ENCODE results near the gene TMOD1.
"Not testable (repeated sequence)": the region's sequence is repeated elsewhere in the genome, so short reads cannot be mapped to it uniquely, and the experiment has no call there.

The TMOD1 gene

DNA sequence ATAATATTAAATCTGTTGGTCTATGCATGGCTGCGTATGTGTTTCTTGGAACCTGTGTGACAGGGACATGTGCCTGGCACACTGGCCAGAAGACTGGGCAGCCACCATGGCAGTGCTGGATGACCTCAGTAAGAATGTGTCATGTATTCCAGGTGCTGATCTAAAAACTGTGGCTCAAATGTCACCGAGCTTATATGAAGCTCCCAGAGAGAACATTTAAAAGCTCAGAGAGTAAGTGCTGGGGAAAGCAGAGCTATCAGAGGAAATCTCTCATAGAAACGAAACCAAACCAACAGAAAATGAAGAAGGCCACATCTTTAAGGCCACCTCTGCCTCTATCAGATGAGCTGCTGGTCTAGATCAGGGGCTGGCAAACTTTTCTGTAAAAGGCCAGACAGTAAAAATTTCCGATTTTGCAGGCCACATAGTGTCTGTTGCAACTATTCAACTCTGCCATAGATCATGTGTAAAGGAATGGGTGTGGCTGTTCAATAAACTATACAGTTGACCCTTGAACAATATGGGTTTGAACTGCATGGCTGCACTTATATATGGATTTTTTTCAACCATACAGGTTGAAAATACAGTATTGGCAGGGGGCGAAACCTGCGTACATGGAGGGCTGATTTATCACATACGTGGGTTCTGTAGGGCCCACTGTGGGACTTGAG lies 99.9 kb downstream of the TMOD1 start:
- Histone ChIP-seq H3K27me3 (ENCODE audit: control insufficient read depth in 2 of 2, insufficient read depth in 2 of 2, low read length in 2 of 2) (no peaks in the 10 kb centered on the region), H3K4me3 (ENCODE audit: low read length in 2 of 2) (no peak overlapping the region), H3K36me3 (ENCODE audit: control insufficient read depth in 2 of 2, insufficient read depth in 2 of 2, low read length in 2 of 2) (peaks cover 29 to 44% of the 10 kb centered on the region in 2 donors), H3K9ac (ENCODE audit: low read depth in 1 of 2, low read length in 2 of 2) (no peak overlapping the region), H3K27ac (ENCODE audit: low read depth in 2 of 2, low read length in 2 of 2) (peak overlapping the region in 1 of 2 donors; percentile 35), H3K4me1 (ENCODE audit: control insufficient read depth in 2 of 2, insufficient read depth in 2 of 2, low read length in 2 of 2) (peaks cover 12 to 14% of the 10 kb centered on the region in 2 donors), H3K9me3 (ENCODE audit: control insufficient read depth in 2 of 2, low read length in 2 of 2) (no peaks in the 10 kb centered on the region)

DNA sequence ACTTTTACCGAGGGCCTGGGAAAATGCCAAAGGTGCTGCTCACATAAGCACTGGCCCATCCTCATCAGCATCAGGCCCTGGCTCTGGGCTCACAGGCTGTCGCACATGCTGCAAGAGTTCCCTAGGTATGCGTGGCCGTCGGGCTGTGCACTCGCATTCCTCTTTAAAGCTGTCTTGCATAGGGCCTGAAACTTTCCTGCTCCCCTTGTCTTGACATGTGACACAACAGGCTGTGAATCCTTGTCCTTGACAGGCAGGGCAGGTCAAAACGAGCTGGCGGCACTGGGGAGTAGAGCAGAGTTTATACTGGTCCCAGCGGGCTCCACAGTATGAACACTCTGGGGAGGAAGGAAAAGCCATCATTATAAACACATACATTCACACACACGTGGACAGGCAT lies 101.0 kb downstream of the TMOD1 start:
- Histone ChIP-seq H3K36me3 (ENCODE audit: control insufficient read depth in 2 of 2, insufficient read depth in 2 of 2, low read length in 2 of 2) (peaks cover 29 to 50% of the 10 kb centered on the region in 2 donors), H3K27ac (ENCODE audit: low read depth in 2 of 2, low read length in 2 of 2) (no peak overlapping the region), H3K4me3 (ENCODE audit: low read length in 2 of 2) (no peak overlapping the region), H3K27me3 (ENCODE audit: control insufficient read depth in 2 of 2, insufficient read depth in 2 of 2, low read length in 2 of 2) (no peaks in the 10 kb centered on the region), H3K9me3 (ENCODE audit: control insufficient read depth in 2 of 2, low read length in 2 of 2) (no peaks in the 10 kb centered on the region), H3K4me1 (ENCODE audit: control insufficient read depth in 2 of 2, insufficient read depth in 2 of 2, low read length in 2 of 2) (peaks cover 12 to 14% of the 10 kb centered on the region in 2 donors), H3K9ac (ENCODE audit: low read depth in 1 of 2, low read length in 2 of 2) (no peak overlapping the region)

DNA sequence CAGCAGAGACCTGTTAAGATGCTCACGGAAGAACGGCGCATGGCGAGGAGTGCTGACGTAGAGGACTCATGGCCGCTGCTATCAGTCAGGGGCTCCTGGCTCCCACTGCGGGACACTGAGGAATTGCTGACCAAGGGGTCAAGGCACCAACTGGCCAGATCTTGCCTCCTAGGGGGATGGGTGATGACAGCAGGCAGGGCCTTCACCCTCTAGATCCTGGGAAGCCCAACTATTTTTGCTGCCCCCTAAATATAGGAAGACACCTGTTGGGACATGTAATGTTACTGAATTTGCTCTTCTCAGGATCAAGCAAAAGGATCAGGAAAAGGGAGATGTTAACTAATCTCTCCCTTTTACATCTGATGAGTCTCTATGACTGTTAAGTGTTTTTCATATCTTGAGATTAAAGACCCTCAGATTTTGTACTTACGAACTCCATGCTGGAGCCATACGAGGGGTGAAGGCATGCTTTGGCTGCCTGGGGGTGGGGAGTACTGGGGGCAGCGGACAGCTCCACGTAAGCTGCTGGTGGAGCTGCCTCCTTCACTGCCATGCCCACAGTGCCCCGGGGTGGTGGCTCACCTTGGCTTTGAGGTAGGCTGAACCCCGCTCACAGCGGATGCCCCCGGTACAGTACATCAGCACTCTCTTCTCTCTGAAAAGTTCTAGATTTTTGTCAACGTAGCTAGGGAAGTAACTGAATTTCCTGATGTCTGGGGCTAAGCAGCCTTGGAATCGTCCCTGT lies 103.6 kb downstream of the TMOD1 start:
- no peak overlapping the region for H3K9ac ChIP-seq (ENCODE audit: low read depth in 1 of 2, low read length in 2 of 2)
- no peaks in the 10 kb centered on the region for H3K27me3 ChIP-seq (ENCODE audit: control insufficient read depth in 2 of 2, insufficient read depth in 2 of 2, low read length in 2 of 2)
- H3K9me3 ChIP-seq (ENCODE audit: control insufficient read depth in 2 of 2, low read length in 2 of 2): no peaks in the 10 kb centered on the region
- peaks cover 8 to 11% of the 10 kb centered on the region in 2 donors for H3K4me1 ChIP-seq (ENCODE audit: control insufficient read depth in 2 of 2, insufficient read depth in 2 of 2, low read length in 2 of 2)
- H3K4me3 ChIP-seq (ENCODE audit: low read length in 2 of 2): no peak overlapping the region
- H3K36me3 ChIP-seq (ENCODE audit: control insufficient read depth in 2 of 2, insufficient read depth in 2 of 2, low read length in 2 of 2): peaks cover 33 to 55% of the 10 kb centered on the region in 2 donors
- H3K27ac ChIP-seq (ENCODE audit: low read depth in 2 of 2, low read length in 2 of 2): no peak overlapping the region

DNA sequence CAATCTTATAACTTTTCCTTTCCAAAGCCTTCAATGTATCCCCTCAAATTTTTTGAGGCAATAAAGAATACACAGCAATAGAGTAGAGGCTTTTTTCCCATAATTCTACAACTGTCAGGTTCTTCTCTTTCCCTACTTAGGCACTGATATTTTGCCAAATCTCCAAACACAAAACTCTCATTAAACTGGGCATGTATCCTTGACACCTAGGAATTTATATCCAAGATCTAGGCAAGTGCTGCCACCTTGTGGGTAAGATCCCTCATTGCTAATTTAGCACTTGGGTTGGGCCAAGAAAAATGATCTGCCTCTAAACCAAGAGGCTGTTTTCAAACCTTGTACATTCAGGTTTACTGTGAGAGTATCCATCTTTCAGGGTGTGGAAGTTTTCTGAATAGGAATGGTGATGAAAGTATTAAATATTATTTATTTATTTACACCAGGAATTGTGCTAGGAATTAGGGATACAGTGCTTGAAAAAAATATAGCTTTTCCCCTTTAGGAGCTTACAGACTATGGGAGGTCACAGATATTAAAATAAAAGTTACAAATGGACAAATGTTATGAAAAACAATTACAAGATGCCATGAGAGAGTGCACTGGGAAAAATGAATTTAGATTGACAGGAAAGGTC lies 114.1 kb downstream of the TMOD1 start:
- no peak overlapping the region for H3K4me3 ChIP-seq (ENCODE audit: low read length in 2 of 2)
- no peaks in the 10 kb centered on the region for H3K4me1 ChIP-seq (ENCODE audit: control insufficient read depth in 2 of 2, insufficient read depth in 2 of 2, low read length in 2 of 2)
- H3K36me3 ChIP-seq (ENCODE audit: control insufficient read depth in 2 of 2, insufficient read depth in 2 of 2, low read length in 2 of 2): peaks cover 12 to 24% of the 10 kb centered on the region in 2 donors
- H3K9me3 ChIP-seq (ENCODE audit: control insufficient read depth in 2 of 2, low read length in 2 of 2): no peaks in the 10 kb centered on the region
- no peak overlapping the region for H3K9ac ChIP-seq (ENCODE audit: low read depth in 1 of 2, low read length in 2 of 2)
- H3K27ac ChIP-seq (ENCODE audit: low read depth in 2 of 2, low read length in 2 of 2): no peak overlapping the region
- no peaks in the 10 kb centered on the region for H3K27me3 ChIP-seq (ENCODE audit: control insufficient read depth in 2 of 2, insufficient read depth in 2 of 2, low read length in 2 of 2)

DNA sequence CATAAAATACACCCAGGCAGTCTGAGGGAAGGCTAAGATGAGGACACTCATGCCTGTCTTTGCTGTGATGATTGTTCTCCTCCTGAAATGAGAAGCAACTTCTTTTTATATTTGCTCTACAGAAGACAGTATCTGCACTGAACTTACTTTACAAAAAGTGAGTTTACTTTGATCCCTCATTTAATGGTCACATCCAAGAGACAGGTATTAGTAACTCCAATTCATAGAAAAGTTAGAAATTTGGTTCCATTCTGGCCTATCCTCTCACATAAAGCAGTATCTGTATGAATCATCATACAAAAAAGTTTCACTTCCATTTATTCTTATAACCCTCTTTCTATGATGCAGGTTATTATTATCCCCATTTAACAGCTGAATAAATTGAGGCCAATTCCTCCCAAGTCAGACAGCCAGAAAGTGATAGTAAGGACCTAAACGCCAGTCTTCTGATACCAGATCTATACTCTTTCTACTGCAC lies 116.5 kb downstream of the TMOD1 start:
- Histone ChIP-seq H3K4me3 (ENCODE audit: low read length in 2 of 2) (no peak overlapping the region), H3K36me3 (ENCODE audit: control insufficient read depth in 2 of 2, insufficient read depth in 2 of 2, low read length in 2 of 2) (peaks cover 14 to 16% of the 10 kb centered on the region in 2 donors), H3K4me1 (ENCODE audit: control insufficient read depth in 2 of 2, insufficient read depth in 2 of 2, low read length in 2 of 2) (no peaks in the 10 kb centered on the region), H3K9me3 (ENCODE audit: control insufficient read depth in 2 of 2, low read length in 2 of 2) (no peaks in the 10 kb centered on the region), H3K27ac (ENCODE audit: low read depth in 2 of 2, low read length in 2 of 2) (no peak overlapping the region), H3K27me3 (ENCODE audit: control insufficient read depth in 2 of 2, insufficient read depth in 2 of 2, low read length in 2 of 2) (no peaks in the 10 kb centered on the region), H3K9ac (ENCODE audit: low read depth in 1 of 2, low read length in 2 of 2) (no peak overlapping the region)

DNA sequence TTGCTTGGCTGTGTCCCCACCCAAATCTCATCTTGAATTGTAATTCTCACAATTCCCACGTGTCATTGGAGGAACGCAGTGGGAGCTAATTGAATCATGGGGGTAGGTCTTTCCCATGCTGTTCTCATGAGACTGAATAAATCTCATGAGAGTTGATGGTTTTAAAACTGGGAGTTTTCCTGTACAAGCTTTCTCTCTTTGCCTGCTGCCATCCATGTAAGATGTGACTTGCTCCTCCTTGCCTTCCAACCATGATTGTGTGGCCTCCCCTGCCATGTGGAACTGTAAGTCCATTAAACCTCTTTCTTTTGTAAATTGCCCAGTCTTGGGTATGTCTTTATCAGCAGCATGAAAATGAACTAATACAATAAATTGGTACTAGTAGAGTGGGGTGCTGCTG lies 118.6 kb downstream of the TMOD1 start:
- not testable (repeated sequence) for H3K27me3 ChIP-seq (ENCODE audit: control insufficient read depth in 2 of 2, insufficient read depth in 2 of 2, low read length in 2 of 2); H3K9me3 ChIP-seq (ENCODE audit: control insufficient read depth in 2 of 2, low read length in 2 of 2); H3K27ac ChIP-seq (ENCODE audit: low read depth in 2 of 2, low read length in 2 of 2); H3K9ac ChIP-seq (ENCODE audit: low read depth in 1 of 2, low read length in 2 of 2); H3K4me1 ChIP-seq (ENCODE audit: control insufficient read depth in 2 of 2, insufficient read depth in 2 of 2, low read length in 2 of 2); H3K4me3 ChIP-seq (ENCODE audit: low read length in 2 of 2)
- H3K36me3 ChIP-seq (ENCODE audit: control insufficient read depth in 2 of 2, insufficient read depth in 2 of 2, low read length in 2 of 2): peaks cover 18 to 20% of the 10 kb centered on the region in 2 donors

DNA sequence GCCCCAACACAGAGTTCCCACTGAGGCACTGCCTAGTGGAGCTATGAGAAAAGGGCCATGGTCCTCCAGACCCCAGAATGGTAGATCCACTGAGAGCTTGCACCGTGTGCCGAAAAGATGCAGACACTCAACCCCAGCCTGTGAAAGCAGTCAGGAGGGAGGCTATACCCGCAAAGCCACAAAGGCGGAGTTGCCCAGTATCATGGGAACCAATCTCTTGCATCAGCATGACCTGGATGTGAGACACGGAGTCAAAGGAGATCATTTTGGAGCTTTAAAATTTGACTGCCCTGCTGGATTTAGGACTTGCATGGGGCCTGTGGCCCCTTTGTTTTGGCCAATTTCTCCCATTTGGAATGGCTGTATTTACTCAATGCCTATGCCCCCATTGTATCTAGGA lies 121.0 kb downstream of the TMOD1 start:
- not testable (repeated sequence) for H3K4me3 ChIP-seq (ENCODE audit: low read length in 2 of 2); H3K27me3 ChIP-seq (ENCODE audit: control insufficient read depth in 2 of 2, insufficient read depth in 2 of 2, low read length in 2 of 2); H3K27ac ChIP-seq (ENCODE audit: low read depth in 2 of 2, low read length in 2 of 2); H3K9ac ChIP-seq (ENCODE audit: low read depth in 1 of 2, low read length in 2 of 2); H3K4me1 ChIP-seq (ENCODE audit: control insufficient read depth in 2 of 2, insufficient read depth in 2 of 2, low read length in 2 of 2); H3K9me3 ChIP-seq (ENCODE audit: control insufficient read depth in 2 of 2, low read length in 2 of 2)
- H3K36me3 ChIP-seq (ENCODE audit: control insufficient read depth in 2 of 2, insufficient read depth in 2 of 2, low read length in 2 of 2): peaks cover 14 to 17% of the 10 kb centered on the region in 2 donors

DNA sequence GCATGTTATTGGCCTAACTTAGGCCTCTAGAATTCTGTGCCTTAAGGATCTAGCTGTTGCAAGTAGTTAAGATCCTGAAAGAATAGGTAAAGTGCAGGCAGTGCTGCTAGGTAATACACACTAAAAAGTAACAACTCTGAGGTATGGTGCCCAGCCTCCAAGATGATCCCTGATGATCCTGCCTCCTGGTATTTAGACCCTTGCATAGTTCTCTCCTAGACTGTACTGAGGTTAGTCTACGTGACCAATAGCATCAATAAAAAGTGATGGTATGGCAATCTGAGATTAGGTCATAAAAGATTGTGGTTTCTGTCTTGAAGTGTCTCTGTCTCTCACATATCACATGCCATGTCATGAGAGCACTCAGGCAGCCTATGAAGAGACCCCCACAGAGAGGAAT lies 122.5 kb downstream of the TMOD1 start:
- Histone ChIP-seq H3K36me3 (ENCODE audit: control insufficient read depth in 2 of 2, insufficient read depth in 2 of 2, low read length in 2 of 2) (peaks cover 13 to 14% of the 10 kb centered on the region in 2 donors), H3K4me1 (ENCODE audit: control insufficient read depth in 2 of 2, insufficient read depth in 2 of 2, low read length in 2 of 2) (peaks cover 3 to 4% of the 10 kb centered on the region in 2 donors), H3K9ac (ENCODE audit: low read depth in 1 of 2, low read length in 2 of 2) (no peak overlapping the region), H3K9me3 (ENCODE audit: control insufficient read depth in 2 of 2, low read length in 2 of 2) (no peaks in the 10 kb centered on the region), H3K27ac (ENCODE audit: low read depth in 2 of 2, low read length in 2 of 2) (peak overlapping the region; percentile 21 to 26), H3K4me3 (ENCODE audit: low read length in 2 of 2) (no peak overlapping the region), H3K27me3 (ENCODE audit: control insufficient read depth in 2 of 2, insufficient read depth in 2 of 2, low read length in 2 of 2) (no peaks in the 10 kb centered on the region)

DNA sequence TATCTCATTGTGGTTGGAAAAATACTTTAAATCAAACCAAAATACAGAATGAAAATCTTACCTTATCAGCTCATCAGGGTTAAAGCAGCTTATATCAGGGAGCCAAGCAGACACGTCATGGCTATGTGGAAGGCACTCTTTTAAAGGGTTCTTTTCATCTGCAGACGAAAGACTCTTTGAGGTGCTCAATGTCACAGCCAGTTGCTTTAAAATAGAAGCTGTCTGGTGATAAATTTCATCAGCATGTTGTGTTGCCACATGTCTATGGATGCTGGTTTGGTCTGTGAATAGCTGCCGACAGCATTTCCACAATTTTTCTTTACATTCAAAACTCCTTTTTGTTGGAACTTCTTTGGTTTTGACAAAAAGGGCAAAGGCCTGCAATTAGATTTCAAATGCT lies 124.2 kb downstream of the TMOD1 start:
- Histone ChIP-seq H3K36me3 (ENCODE audit: control insufficient read depth in 2 of 2, insufficient read depth in 2 of 2, low read length in 2 of 2) (peaks cover 13 to 14% of the 10 kb centered on the region in 2 donors), H3K9ac (ENCODE audit: low read depth in 1 of 2, low read length in 2 of 2) (no peak overlapping the region), H3K27me3 (ENCODE audit: control insufficient read depth in 2 of 2, insufficient read depth in 2 of 2, low read length in 2 of 2) (no peaks in the 10 kb centered on the region), H3K9me3 (ENCODE audit: control insufficient read depth in 2 of 2, low read length in 2 of 2) (no peaks in the 10 kb centered on the region), H3K27ac (ENCODE audit: low read depth in 2 of 2, low read length in 2 of 2) (no peak overlapping the region), H3K4me1 (ENCODE audit: control insufficient read depth in 2 of 2, insufficient read depth in 2 of 2, low read length in 2 of 2) (peaks cover 3 to 4% of the 10 kb centered on the region in 2 donors), H3K4me3 (ENCODE audit: low read length in 2 of 2) (no peak overlapping the region)

DNA sequence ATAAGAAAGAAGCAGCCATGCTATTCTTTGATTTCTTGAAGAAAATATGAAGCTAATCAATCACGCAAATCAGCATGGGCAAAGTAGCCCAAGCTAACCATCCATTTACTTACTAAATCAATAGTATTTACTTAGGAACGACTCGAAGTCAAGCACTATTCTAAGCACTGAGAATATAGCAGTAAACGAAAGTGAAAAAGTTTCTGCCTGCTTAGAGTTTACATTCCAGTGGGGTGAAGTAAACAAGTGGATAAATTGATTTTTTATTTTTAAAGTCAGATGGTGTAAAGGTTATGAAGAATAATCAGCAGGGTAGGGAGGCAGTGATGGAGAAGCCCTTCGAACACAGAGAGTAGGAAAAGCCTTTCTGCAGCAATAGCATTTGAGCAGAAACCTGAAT lies 126.2 kb downstream of the TMOD1 start:
- peaks cover 8 to 10% of the 10 kb centered on the region in 2 donors for H3K36me3 ChIP-seq (ENCODE audit: control insufficient read depth in 2 of 2, insufficient read depth in 2 of 2, low read length in 2 of 2)
- H3K9me3 ChIP-seq (ENCODE audit: control insufficient read depth in 2 of 2, low read length in 2 of 2): no peaks in the 10 kb centered on the region
- H3K9ac ChIP-seq (ENCODE audit: low read depth in 1 of 2, low read length in 2 of 2): no peak overlapping the region
- peaks cover 13 to 14% of the 10 kb centered on the region in 2 donors for H3K4me1 ChIP-seq (ENCODE audit: control insufficient read depth in 2 of 2, insufficient read depth in 2 of 2, low read length in 2 of 2)
- H3K4me3 ChIP-seq (ENCODE audit: low read length in 2 of 2): no peak overlapping the region
- H3K27ac ChIP-seq (ENCODE audit: low read depth in 2 of 2, low read length in 2 of 2): no peak overlapping the region
- no peaks in the 10 kb centered on the region for H3K27me3 ChIP-seq (ENCODE audit: control insufficient read depth in 2 of 2, insufficient read depth in 2 of 2, low read length in 2 of 2)

Measured in mucosa of rectum (tissue), 2 donors.